Measurements from ENCODE around the gene TMEM38A.
"Not testable (repeated sequence)": the region's sequence is repeated elsewhere in the genome, so short reads cannot be mapped to it uniquely, and the experiment has no call there.

- TF ChIP-seq CTCF (IDR thresholded peaks at IDR 0.05; ENCODE audit: low read depth, low read length, missing input control); GABPA (IDR thresholded peaks at IDR 0.05 in 1 of 2, conservative IDR thresholded peaks at IDR 0.05 in 1 of 2); RAD21 (IDR thresholded peaks at IDR 0.05); MAX (IDR thresholded peaks at IDR 0.05); JUND (IDR thresholded peaks at IDR 0.05); REST (IDR thresholded peaks at IDR 0.05); EGR1 (IDR thresholded peaks at IDR 0.05; ENCODE audit: low read depth in 2 of 2); FOXA1 (IDR thresholded peaks at IDR 0.05); ZBTB33 (IDR thresholded peaks at IDR 0.05); FOXA2 (IDR thresholded peaks at IDR 0.05): not testable (repeated sequence)
These were observed 12.9 kb downstream of the TMEM38A start for GRCh38 chr19:16673839-16674238.

All from liver (tissue), 3 donors.